Measurements from ENCODE around the gene TMBIM4.

DNA sequence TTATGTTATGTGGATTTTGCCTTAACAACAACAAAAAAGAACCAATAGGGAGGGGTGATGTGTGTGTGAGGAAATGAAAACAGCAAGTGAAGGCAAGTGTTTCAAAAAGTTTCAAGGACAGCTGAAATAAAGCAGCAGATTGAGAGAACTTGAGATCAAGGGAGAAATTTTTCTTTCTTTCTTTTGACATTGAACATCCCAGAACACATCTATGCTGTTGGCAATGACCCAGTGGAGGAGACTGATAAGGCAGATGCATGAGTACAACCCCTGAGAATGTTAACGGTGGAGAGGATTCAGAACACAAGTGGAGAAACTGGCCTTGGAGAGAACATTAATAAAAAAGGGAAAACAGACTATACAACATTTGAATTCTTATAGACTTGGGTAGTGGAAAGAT lies 42.1 kb downstream of the TMBIM4 start:
- no peak for TF ChIP-seq HMGXB4 (CRISPR knock-in tag; IDR thresholded peaks at IDR 0.05)
- no peak for TF ChIP-seq CBFB (CRISPR knock-in tag; IDR thresholded peaks at IDR 0.05; ENCODE audit: low read depth)
- TF ChIP-seq, protein P1, sequence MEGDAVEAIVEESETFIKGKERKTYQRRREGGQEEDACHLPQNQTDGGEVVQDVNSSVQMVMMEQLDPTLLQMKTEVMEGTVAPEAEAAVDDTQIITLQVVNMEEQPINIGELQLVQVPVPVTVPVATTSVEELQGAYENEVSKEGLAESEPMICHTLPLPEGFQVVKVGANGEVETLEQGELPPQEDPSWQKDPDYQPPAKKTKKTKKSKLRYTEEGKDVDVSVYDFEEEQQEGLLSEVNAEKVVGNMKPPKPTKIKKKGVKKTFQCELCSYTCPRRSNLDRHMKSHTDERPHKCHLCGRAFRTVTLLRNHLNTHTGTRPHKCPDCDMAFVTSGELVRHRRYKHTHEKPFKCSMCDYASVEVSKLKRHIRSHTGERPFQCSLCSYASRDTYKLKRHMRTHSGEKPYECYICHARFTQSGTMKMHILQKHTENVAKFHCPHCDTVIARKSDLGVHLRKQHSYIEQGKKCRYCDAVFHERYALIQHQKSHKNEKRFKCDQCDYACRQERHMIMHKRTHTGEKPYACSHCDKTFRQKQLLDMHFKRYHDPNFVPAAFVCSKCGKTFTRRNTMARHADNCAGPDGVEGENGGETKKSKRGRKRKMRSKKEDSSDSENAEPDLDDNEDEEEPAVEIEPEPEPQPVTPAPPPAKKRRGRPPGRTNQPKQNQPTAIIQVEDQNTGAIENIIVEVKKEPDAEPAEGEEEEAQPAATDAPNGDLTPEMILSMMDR (IDR thresholded peaks at IDR 0.05), result no peak
- TF ChIP-seq IRF2 (CRISPR knock-in tag; IDR thresholded peaks at IDR 0.05; ENCODE audit: borderline replicate concordance, low read depth), result no peak
- no peak for TF ChIP-seq NR1H2 (CRISPR knock-in tag; IDR thresholded peaks at IDR 0.05)
- TF ChIP-seq STAT6 (CRISPR knock-in tag; conservative IDR thresholded peaks at IDR 0.05; ENCODE audit: low read depth), result no peak
